ENCODE measurements around the gene FLT1.
A peak's percentile ranks its signal among the peaks of the same experiment; 100 is the strongest.

Gene FLT1

GRCh38 chr13:28421676-28422410 lies 73.1 kb downstream of the FLT1 start:
- no peak for DNase-seq

DNA sequence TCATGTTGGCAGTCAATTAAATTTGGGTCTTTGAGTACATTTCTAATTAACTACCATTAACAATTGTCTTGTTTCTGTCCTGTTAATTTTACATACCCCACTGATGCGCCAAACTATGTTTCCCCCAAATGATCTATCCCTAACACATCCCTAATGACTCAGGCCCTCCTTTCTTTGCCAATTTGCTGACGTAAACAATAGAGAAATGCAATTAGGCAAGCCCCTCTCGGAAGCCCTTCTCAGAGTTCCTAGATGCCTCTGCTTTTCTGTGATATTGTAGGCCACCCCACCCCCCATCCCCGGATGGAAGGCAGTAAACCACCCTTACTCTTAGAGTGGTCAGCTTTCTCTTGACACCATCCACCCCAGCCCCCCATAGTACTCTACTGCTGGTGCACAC lies 74.2 kb downstream of the FLT1 start:
- no peak for DNase-seq

- DNase-seq, result no peak
These were observed 78.9 kb downstream of the FLT1 start for GRCh38 chr13:28415994-28416421.

DNA sequence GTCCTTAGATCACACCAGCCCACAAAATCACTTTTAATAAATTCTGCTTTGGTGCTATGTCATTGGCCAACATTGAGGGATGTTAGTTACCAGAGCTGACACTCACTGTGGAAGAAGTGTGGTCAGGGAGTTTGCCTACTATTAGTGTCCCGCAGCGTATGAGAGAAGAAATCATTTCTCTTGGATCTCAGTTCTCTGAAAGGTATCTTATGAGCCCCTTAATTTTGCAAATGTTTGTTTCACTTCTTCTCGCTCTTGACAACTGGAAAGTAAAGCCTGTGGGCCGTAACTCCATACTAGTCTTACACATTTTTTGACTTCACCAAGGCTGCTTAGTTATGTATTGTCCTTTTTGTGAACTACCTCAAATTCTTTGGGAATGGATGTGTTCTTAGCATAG lies 80.9 kb downstream of the FLT1 start:
- DNase-seq, result no peak

GRCh38 chr13:28412981-28413380 lies 81.9 kb downstream of the FLT1 start:
- no peak for DNase-seq

DNA sequence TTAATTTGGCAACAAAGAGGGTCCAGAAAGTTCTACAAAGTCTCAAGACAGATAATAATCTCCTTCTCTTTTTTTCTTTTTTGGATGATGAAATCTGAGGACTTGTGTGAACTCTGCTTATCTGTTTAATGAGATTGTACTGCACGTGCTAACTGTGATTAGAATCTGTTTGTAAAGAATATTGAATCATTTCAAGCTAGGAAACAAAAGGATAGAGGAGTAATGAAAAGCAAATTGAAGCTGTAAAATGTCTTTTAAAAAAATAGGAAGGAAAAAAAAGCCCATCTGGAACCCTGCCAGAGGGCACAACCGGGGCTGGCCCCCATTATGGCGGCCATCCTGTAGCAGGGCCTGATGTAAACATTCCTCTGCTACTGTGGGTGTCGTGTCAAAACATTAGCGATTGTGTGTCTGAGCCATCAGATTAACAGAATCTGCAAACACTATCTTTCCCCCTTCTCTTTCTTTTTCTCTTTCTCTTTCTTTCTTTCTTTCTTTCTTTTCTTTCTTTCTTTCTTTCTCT lies 83.0 kb downstream of the FLT1 start:
- no peak for DNase-seq

- DNase-seq, result no peak
These were observed 84.8 kb downstream of the FLT1 start for GRCh38 chr13:28410096-28410495.

DNA sequence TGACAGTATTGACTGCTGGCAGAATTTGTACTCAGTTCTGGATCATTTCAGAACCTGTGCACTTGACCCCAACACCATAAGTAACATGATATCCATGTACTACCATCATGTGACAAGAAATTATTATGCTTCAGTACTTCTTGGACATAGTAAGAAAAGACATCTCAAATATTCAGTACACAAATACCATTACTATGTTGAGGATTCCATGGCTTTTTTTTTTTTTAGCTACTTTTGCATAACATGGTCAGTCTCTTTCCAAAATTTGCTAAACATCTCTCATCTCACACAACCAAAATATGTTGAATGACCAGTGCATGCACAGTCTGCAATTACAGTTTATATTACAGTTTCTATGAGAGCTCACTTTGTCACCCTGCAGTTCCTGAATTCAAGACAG lies 85.3 kb downstream of the FLT1 start:
- no peak for DNase-seq

GRCh38 chr13:28408863-28409262 lies 86.1 kb downstream of the FLT1 start:
- DNase-seq, result no peak

DNA sequence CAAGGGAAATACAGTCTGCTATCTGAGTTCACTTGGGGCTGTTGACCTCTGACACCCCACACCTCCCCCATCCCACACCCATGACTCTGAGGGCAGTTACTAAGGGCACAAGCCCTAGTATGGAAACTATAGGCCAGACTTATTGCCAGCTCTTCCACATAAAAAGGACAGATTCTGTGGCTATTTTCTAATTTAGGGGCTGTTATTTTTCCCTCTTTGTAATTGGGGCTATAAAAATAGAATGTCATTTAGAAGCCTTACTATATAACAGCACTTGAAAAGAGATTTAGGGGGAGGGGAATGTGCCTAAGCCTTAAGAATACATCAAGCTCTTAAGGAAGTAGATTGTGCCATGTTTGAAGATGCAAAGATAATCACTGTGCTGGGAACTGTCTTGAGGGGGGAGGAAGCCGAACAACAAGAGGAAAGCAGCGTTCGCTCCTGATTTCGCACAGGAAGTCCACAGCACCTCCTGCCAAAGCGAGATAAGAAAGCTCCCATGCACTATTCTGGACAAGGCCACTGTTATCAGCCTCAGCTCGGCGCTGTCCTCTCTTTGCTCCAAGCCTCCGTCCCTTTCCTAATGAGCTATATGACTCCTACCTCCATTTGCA lies 86.6 kb downstream of the FLT1 start:
- DNase-seq, result no peak

- no peak for DNase-seq
These were observed 88.1 kb downstream of the FLT1 start for GRCh38 chr13:28406733-28407266.

DNA sequence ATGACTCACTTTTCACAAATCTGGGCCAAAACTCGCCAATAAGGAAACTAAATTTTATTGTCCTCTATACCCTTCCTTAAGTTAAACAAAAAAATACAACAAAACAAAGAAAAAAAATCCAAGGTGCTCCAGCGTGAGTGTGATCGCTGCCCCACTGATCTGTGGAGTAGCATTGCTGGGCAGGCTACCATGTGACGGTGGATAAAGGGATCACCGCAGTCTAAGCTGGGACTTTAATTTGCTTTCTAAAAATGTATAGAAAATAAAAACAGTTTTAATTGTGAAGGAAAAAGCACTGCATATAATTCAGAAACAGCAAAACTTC lies 92.9 kb downstream of the FLT1 start:
- DNase-seq, result no peak

- DNase-seq, result no peak
These were observed 93.4 kb downstream of the FLT1 start for GRCh38 chr13:28401303-28402056.

GRCh38 chr13:28396053-28396452 lies 98.9 kb downstream of the FLT1 start:
- DNase-seq, result no peak

DNA sequence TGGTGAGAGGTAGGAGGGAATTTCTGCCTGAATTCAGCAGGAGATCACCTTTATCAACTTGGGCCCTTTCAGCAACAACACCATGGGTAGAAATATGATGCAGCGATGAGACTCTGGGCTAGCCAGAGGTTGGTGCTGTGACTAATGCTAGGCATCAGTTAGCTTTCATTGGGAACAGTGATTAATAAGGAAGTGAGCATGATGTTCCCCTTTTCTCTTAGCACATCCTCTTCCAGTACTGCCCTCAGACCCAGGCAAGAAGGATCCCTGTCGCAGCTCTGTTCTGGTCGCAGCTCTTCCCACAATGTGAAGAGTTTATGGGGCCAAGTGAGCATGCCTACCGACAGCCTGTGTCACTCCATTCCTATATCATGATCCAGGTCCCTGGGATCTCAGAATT lies 100.5 kb downstream of the FLT1 start:
- DNase-seq, result peak; percentile 8

DNA sequence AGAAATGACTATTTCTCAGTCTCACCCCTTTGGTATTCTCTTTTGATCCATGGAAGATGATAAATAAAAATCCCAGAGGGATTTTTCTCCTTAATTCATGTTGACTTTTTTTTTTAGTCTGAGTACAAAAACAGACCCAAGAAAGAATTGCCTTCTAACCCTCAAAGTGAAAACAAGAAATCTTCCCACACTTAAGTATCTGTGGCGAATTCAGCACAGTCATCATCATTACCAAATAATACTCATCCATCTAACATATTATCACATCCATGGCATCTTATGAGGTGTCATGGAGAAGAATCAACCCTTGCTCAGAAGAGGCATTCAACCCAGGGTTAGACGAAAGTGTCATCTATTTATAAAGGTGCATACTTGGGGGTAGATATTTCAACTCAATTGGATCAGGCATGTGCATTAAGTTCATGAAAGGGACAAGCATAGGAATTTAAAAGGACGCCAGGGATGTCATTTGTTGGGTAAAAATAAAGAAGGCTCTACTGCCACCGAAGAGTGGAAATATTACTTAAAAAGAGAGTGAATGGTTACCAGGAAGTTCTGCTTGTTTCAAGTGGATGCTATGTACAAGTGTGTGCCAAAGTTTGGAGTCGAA lies 101.9 kb downstream of the FLT1 start:
- no peak for DNase-seq

- no peak for DNase-seq
These were observed 102.5 kb downstream of the FLT1 start for GRCh38 chr13:28392428-28392827.

GRCh38 chr13:28387740-28388501 lies 107.0 kb downstream of the FLT1 start:
- DNase-seq, result no peak

GRCh38 chr13:28385362-28385761 lies 109.6 kb downstream of the FLT1 start:
- DNase-seq, result no peak

GRCh38 chr13:28384789-28385188 lies 110.1 kb downstream of the FLT1 start:
- DNase-seq, result no peak

GRCh38 chr13:28380319-28380718 lies 114.6 kb downstream of the FLT1 start:
- no peak for DNase-seq

DNA sequence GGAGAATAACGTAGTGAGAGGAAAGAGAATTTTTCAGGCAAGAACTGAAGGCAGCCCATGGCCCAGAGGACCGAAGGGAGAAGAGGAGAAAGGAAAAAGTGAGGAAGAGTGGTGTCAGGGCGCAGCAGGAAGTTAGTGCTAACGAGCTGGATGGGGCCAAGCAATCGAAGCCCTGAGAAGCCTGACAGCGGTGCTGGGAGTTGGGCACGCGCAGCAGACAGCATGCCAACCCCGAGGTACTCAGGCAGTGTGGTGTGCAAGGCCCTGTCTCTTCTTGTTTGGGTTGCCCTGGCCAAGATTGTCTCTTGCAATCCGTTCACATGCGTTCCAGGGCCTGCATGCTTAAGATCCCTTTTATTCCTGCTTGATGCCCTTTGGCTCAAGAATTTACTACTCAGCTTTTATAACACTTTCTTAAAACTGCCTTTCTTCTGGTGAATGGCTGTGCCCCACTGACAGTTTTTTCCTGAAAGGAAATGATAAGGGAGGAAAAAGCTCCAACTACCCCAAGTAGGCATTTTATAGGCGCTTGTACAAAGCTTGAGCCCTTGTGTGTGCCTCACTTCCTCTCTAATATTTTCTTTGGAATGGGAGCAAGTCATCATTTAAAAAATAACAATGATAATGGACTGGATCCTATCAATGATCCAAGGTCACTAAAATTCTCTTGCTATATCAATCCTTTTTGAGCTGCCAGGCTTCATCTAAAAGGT lies 115.4 kb downstream of the FLT1 start:
- no peak for DNase-seq
